Natural killer cell (primary cell): Measurements from ENCODE around the gene CDKN2D. TPM values are rescaled to one million over a fixed set of nuclear protein-coding genes. Genes with fewer than 3 reads are reported as not detected.

Experiments used
- ATAC-seq, 3 donors: fragments of 150-1000 bp in 2 of 3; fragments of 200-7000 bp in 1 of 3; cut with Tn5 transposase; 1 replicate in 1 of 3; 2 replicates in 2 of 3; pipeline ENCODE4 v1.10.0; 2021; ENCODE audit warnings: mild to moderate bottlenecking in 2 of 3, moderate library complexity in 2 of 3
- DNase-seq, 2 donors: peaks; one replicate each; pipeline versions ENCODE4 v3.0.0 to v3.0.0-alpha.2; 2013 to 2021; ENCODE audit warnings: mixed read lengths in 1 of 2
- H3K27ac ChIP-seq: one replicate; pipeline ENCODE4 v1.5.1; 2013; ENCODE audit warnings: mild to moderate bottlenecking, low read length
- H3K27me3 ChIP-seq: one replicate; pipeline ENCODE4 v1.6.1; 2013; ENCODE audit warnings: low read length; ENCODE audit not compliant: control insufficient read depth, insufficient read depth
- H3K36me3 ChIP-seq: one replicate; pipeline ENCODE4 v1.6.1; 2013; ENCODE audit warnings: low read length; ENCODE audit not compliant: control insufficient read depth, insufficient read depth
- H3K4me1 ChIP-seq: one replicate; pipeline ENCODE4 v1.6.1; 2013; ENCODE audit warnings: low read length; ENCODE audit not compliant: control insufficient read depth, insufficient read depth
- H3K4me3 ChIP-seq: one replicate; pipeline ENCODE4 v1.5.1; 2013; ENCODE audit warnings: low read length
- H3K9me3 ChIP-seq: one replicate; pipeline ENCODE4 v1.6.1; 2013; ENCODE audit warnings: low read length; ENCODE audit not compliant: control insufficient read depth, insufficient read depth
- H3K27ac Mint-ChIP-seq, 2 donors: one replicate each; pipeline ENCODE4 v1.8.0; 2022; ENCODE audit warnings: mild to moderate bottlenecking in 2 of 2, mixed read lengths in 2 of 2, moderate library complexity in 1 of 2
- H3K27me3 Mint-ChIP-seq, 2 donors: one replicate each; pipeline ENCODE4 v1.8.0; 2022; ENCODE audit warnings: low read depth in 2 of 2, mixed read lengths in 2 of 2
- H3K36me3 Mint-ChIP-seq: one replicate; pipeline ENCODE4 v1.8.0; 2022; ENCODE audit warnings: mixed read lengths
- H3K4me1 Mint-ChIP-seq, 2 donors: one replicate each; pipeline ENCODE4 v1.8.0; 2022; ENCODE audit warnings: mixed read lengths in 2 of 2
- H3K4me3 Mint-ChIP-seq: one replicate; pipeline ENCODE4 v1.8.0; 2022; ENCODE audit warnings: mild to moderate bottlenecking, moderate library complexity, mixed read lengths
- H3K9me3 Mint-ChIP-seq, 2 donors: one replicate each; pipeline ENCODE4 v1.8.0; 2022; ENCODE audit warnings: mixed read lengths in 2 of 2
- CTCF ChIP-seq: fragments of 200-600 bp; IDR thresholded peaks from one replicate; pipeline ENCODE4 v1.8.0; 2022; ENCODE audit warnings: antibody characterized with exemption
- WGBS: methylation state at CpG from one replicate; pipeline ENCODE4 v1.1.7; 2013; ENCODE audit warnings: missing lambda C conversion rate; ENCODE audit not compliant: insufficient coverage; 5-methylcytosine and 5-hydroxymethylcytosine counted together
- intact Hi-C: fragments of 100-400 bp; cut with micrococcal nuclease; formaldehyde crosslinking; loops from one replicate; pipeline ENCODE4 v1.14.2; 2022
- total RNA-seq, 4 donors: library from RNA; stranded (reverse); fragments of 120-200 nt in 1 of 4; gene quantifications; one replicate each; pipeline versions ENCODE4 v1.2.3 to v1.2.4, GENCODE V29; 2013 to 2022

CDKN2D gene
- total RNA-seq, 3 donors from 2014 or later (not counting 1 experiment from before 2014, with no cell fraction given), result 82.7 to 102 (median 101) TPM

GRCh38 chr19:10603873-10604459 is 35.2 kb upstream of the CDKN2D start:
- ATAC-seq, result peak; percentile 27 to 51 (median 46)
- no peak for TF ChIP-seq CTCF
- H3K4me3 Mint-ChIP-seq, result peak overlapping the region; percentile 97
- H3K27ac Mint-ChIP-seq, result peak overlapping the region; percentile 95 to 98
- H3K4me1 Mint-ChIP-seq, result peaks cover 20 to 25% of the 10 kb centered on the region in 2 donors
- H3K9me3 ChIP-seq, result no peaks in the 10 kb centered on the region
- H3K9me3 Mint-ChIP-seq, result no peaks in the 10 kb centered on the region
- WGBS, result 5% methylated on average over 7 of the region's 9 CpGs
- peak overlapping the region; percentile 99 for H3K27ac ChIP-seq
- H3K4me3 ChIP-seq, result peak overlapping the region; percentile 95
- H3K36me3 Mint-ChIP-seq, result no peaks in the 10 kb centered on the region
- no peaks in the 10 kb centered on the region for H3K27me3 ChIP-seq
- H3K36me3 ChIP-seq, result no peaks in the 10 kb centered on the region
- no peaks in the 10 kb centered on the region for H3K27me3 Mint-ChIP-seq
- intact Hi-C loops, result loop anchor here (1.0 to 2.0 kb wide), 3 partner anchors 8 to 49 kb away; partner anchors contain the start of gene KRI1
- peaks cover 54% of the 10 kb centered on the region for H3K4me1 ChIP-seq
- peak in 1 of 2 donors; percentile 76 for DNase-seq

- Mint-ChIP-seq H3K4me3 (peak overlapping the region; percentile 97), H3K27me3 (no peaks in the 10 kb centered on the region), H3K4me1 (peaks cover 20 to 25% of the 10 kb centered on the region in 2 donors), H3K27ac (peak overlapping the region; percentile 95 to 98), H3K9me3 (no peaks in the 10 kb centered on the region), H3K36me3 (no peaks in the 10 kb centered on the region)
- Histone ChIP-seq H3K27ac (peak overlapping the region; percentile 99), H3K4me3 (peak overlapping the region; percentile 95), H3K27me3 (no peaks in the 10 kb centered on the region), H3K4me1 (peaks cover 52% of the 10 kb centered on the region), H3K36me3 (no peaks in the 10 kb centered on the region), H3K9me3 (no peaks in the 10 kb centered on the region)
- no peak for TF ChIP-seq CTCF
- peak; percentile 76 to 87 for DNase-seq
- 2% methylated on average over 18 of the region's 19 CpGs for WGBS
- intact Hi-C loops, result loop anchor here (2.0 kb wide), 2 partner anchors 36 to 50 kb away; partner anchors contain the start of gene KRI1
- peak; percentile 47 to 72 (median 51) for ATAC-seq
Measured at GRCh38 chr19:10603084-10603872, 34.5 kb upstream of the CDKN2D start.

GRCh38 chr19:10602330-10603083 is 33.7 kb upstream of the CDKN2D start:
- Mint-ChIP-seq H3K27ac (peak overlapping the region; percentile 95 to 98), H3K9me3 (no peaks in the 10 kb centered on the region), H3K27me3 (no peaks in the 10 kb centered on the region), H3K36me3 (no peaks in the 10 kb centered on the region), H3K4me3 (peak overlapping the region; percentile 97), H3K4me1 (peaks cover 20 to 25% of the 10 kb centered on the region in 2 donors)
- peak overlapping the region; percentile 99 for H3K27ac ChIP-seq
- ATAC-seq (peak; percentile 80 to 95 (median 85)), DNase-seq (peak; percentile 84 to 90)
- no peaks in the 10 kb centered on the region for H3K9me3 ChIP-seq
- no peak for TF ChIP-seq CTCF
- no peaks in the 10 kb centered on the region for H3K36me3 ChIP-seq
- peak overlapping the region; percentile 95 for H3K4me3 ChIP-seq
- intact Hi-C loops, result loop anchor here (2.0 kb wide), 2 partner anchors 36 to 50 kb away; partner anchors contain the start of gene KRI1
- no peaks in the 10 kb centered on the region for H3K27me3 ChIP-seq
- 0% methylated on average over 76 of the region's 76 CpGs for WGBS
- peaks cover 59% of the 10 kb centered on the region for H3K4me1 ChIP-seq
